ENCODE results near the gene FKBP4. TPM values are rescaled to one million over a fixed set of nuclear protein-coding genes. Genes with fewer than 3 reads are reported as not detected.
A peak's percentile ranks its signal among the peaks of the same experiment; 100 is the strongest.

Gene FKBP4
- total RNA-seq, 1 donor from 2014 or later: 57.0 TPM

GRCh38 chr12:2844786-2845185 lies 50.0 kb downstream of the FKBP4 start:
- no peak overlapping the region for H3K4me3 ChIP-seq
- no peak for DNase-seq
- peak overlapping the region; percentile 43 for H3K27ac ChIP-seq (replicated peaks)
- intact Hi-C loops (cut with micrococcal nuclease): no loop called here
- no peaks in the 10 kb centered on the region for H3K9me3 ChIP-seq (replicated peaks)
- no peak for TF ChIP-seq CTCF (IDR thresholded peaks at IDR 0.05; ENCODE audit: borderline replicate concordance)
- H3K4me1 ChIP-seq: peaks cover 17% of the 10 kb centered on the region
- H3K27me3 ChIP-seq (ENCODE audit: low read depth): no peaks in the 10 kb centered on the region
- no peaks in the 10 kb centered on the region for H3K36me3 ChIP-seq

DNA sequence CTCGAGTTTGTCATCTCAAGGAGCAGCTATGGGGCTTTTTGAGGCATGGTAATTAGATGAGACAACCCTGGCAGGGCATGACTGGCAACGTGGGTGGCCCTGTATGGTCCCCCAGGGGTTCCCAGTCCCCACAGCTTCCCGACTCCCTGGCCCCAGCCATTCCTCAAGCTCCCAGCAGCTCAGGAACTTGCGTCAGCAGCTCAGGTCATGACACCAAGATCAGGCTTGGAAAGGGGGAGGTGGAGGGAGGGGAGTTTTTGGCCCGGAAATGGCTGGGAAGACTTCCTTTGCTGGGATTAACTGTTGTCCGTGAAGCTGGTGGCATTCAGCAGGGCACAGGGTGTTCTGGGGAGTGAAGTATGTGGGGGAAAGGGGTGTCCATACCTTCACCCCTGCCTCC lies 50.5 kb downstream of the FKBP4 start:
- no peak overlapping the region for H3K4me3 ChIP-seq
- peak; percentile 28 for DNase-seq
- TF ChIP-seq CTCF (IDR thresholded peaks at IDR 0.05; ENCODE audit: borderline replicate concordance): no peak
- H3K36me3 ChIP-seq: no peaks in the 10 kb centered on the region
- intact Hi-C loops (cut with micrococcal nuclease): no loop called here
- peaks cover 17% of the 10 kb centered on the region for H3K4me1 ChIP-seq
- H3K27ac ChIP-seq (replicated peaks): peak overlapping the region; percentile 43
- H3K27me3 ChIP-seq (ENCODE audit: low read depth): no peaks in the 10 kb centered on the region
- no peaks in the 10 kb centered on the region for H3K9me3 ChIP-seq (replicated peaks)

- DNase-seq: no peak
- intact Hi-C loops (cut with micrococcal nuclease): no loop called here
- H3K27me3 ChIP-seq (ENCODE audit: low read depth): no peaks in the 10 kb centered on the region
- TF ChIP-seq CTCF (IDR thresholded peaks at IDR 0.05; ENCODE audit: borderline replicate concordance): no peak
- H3K27ac ChIP-seq (replicated peaks): no peak overlapping the region
- no peaks in the 10 kb centered on the region for H3K36me3 ChIP-seq
- no peaks in the 10 kb centered on the region for H3K9me3 ChIP-seq (replicated peaks)
- H3K4me3 ChIP-seq: no peak overlapping the region
- peaks cover 4% of the 10 kb centered on the region for H3K4me1 ChIP-seq
Measured at GRCh38 chr12:2851931-2852330, 57.2 kb downstream of the FKBP4 start.

- DNase-seq: peak; percentile 84
- TF ChIP-seq CTCF (IDR thresholded peaks at IDR 0.05; ENCODE audit: borderline replicate concordance): peak; percentile 88
- Histone ChIP-seq H3K4me3 (no peak overlapping the region), H3K27ac (replicated peaks) (no peak overlapping the region), H3K27me3 (ENCODE audit: low read depth) (no peaks in the 10 kb centered on the region), H3K4me1 (peaks cover 4% of the 10 kb centered on the region), H3K36me3 (no peaks in the 10 kb centered on the region), H3K9me3 (replicated peaks) (no peaks in the 10 kb centered on the region)
- intact Hi-C loops (cut with micrococcal nuclease): no loop called here
Measured at GRCh38 chr12:2853626-2854025, 58.9 kb downstream of the FKBP4 start.

Other genes starting within 250 kb of the FKBP4 start
- 12.4 TPM for gene ITFG2, start 17.7 kb downstream of the FKBP4 start, total RNA-seq
- gene NRIP2, start 40.1 kb downstream of the FKBP4 start, total RNA-seq: 1.2 TPM
- gene TEX52, start 62.1 kb downstream of the FKBP4 start, total RNA-seq: not detected
- gene FOXM1, start 82.2 kb downstream of the FKBP4 start, total RNA-seq: 0.71 TPM
- gene RHNO1, start 82.3 kb downstream of the FKBP4 start, total RNA-seq: 3.6 TPM
- 4.8 TPM for gene TULP3, start 95.9 kb downstream of the FKBP4 start, total RNA-seq
- gene TEAD4, start 164.4 kb downstream of the FKBP4 start, total RNA-seq: 6.7 TPM

All from left ventricle myocardium inferior (tissue), 1 donor.